Fibroblast of mammary gland (primary cell): ENCODE measurements around the gene TEAD2.
A peak's percentile ranks its signal among the peaks of the same experiment; 100 is the strongest.
"Not testable (repeated sequence)": the region's sequence is repeated elsewhere in the genome, so short reads cannot be mapped to it uniquely, and the experiment has no call there.

ENCODE experiments used
- DNase-seq: peaks from one replicate; pipeline ENCODE4 v3.0.0-alpha.2; 2010; ENCODE audit warnings: low read depth
- H3K4me3 ChIP-seq: 2 replicates; pipeline ENCODE4 v1.5.1; 2011; ENCODE audit warnings: low read depth, mild to moderate bottlenecking, low read length, moderate library complexity; ENCODE audit not compliant: control insufficient read depth
- TF ChIP-seq, protein P1 (sequence below): conservative IDR thresholded peaks from 2 replicates; pipeline ENCODE4 v1.5.1; 2011; ENCODE audit warnings: low read depth, low read length, inconsistent platforms; ENCODE audit not compliant: control insufficient read depth, insufficient read depth

Gene TEAD2

DNA sequence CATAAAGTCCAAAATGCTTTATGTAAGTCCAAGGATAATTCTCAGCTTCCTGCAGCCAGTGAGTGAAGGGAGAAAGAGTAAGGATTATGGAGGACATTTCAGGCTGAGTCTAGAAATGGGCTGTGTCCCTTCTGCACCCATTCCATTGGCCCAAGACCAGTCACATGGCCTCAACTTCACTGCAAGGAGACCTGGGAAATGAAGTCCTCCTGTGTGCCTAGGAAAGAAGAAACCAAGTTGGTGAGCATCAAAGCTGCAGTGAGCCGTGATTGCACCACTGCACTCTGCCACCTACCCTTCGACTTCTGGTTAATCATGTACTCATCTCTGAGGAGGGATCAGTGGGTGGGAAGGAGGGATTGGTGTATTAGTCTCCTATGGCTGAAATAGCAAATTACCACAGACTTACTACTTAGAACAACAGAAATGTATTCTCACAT, 30.6 kb downstream of the TEAD2 start:
- no peak overlapping the region for H3K4me3 ChIP-seq
- TF ChIP-seq, protein P1, sequence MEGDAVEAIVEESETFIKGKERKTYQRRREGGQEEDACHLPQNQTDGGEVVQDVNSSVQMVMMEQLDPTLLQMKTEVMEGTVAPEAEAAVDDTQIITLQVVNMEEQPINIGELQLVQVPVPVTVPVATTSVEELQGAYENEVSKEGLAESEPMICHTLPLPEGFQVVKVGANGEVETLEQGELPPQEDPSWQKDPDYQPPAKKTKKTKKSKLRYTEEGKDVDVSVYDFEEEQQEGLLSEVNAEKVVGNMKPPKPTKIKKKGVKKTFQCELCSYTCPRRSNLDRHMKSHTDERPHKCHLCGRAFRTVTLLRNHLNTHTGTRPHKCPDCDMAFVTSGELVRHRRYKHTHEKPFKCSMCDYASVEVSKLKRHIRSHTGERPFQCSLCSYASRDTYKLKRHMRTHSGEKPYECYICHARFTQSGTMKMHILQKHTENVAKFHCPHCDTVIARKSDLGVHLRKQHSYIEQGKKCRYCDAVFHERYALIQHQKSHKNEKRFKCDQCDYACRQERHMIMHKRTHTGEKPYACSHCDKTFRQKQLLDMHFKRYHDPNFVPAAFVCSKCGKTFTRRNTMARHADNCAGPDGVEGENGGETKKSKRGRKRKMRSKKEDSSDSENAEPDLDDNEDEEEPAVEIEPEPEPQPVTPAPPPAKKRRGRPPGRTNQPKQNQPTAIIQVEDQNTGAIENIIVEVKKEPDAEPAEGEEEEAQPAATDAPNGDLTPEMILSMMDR = no peak
- peak; percentile 68 for DNase-seq

DNA sequence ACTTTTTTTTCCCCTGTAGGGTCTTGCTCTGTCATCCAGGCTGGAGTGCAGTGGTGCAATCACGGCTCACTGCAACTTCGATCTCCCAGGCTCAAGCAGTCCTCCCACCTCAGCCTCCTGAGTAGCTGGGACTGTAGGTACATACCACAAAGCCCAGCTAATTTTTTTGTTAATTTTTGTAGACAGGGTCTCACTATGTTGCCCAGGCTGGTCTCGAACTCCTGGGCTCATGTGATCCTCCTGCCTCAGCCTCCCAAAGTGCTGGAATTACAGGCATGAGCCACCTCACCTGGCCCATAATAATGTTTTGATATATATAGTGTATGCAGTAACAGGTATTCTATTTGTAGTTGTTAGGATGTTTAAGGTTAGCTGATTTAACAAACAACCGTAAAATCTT, 31.0 kb downstream of the TEAD2 start:
- not testable (repeated sequence) for DNase-seq, H3K4me3 ChIP-seq

DNA sequence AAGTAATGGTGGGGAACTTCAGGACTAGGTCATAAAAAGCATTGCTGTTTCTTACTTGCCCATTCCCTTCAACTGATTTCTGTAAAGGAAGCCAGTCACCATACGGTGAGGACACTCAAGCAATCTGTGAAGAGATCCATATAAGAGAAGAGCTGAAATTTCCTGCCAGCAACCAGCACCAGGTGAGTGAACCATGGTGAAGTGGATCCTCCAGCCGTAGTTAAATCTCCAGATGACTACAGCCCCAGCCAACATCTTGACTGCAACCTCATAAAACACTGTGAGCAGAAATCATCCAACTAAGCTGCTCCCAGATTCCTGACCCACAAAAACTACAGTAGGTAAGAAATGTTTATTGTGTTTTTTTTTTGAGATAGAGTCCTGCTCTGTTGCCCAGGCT, 33.5 kb downstream of the TEAD2 start:
- TF ChIP-seq, protein P1 = no peak
- DNase-seq = no peak
- no peak overlapping the region for H3K4me3 ChIP-seq

DNA sequence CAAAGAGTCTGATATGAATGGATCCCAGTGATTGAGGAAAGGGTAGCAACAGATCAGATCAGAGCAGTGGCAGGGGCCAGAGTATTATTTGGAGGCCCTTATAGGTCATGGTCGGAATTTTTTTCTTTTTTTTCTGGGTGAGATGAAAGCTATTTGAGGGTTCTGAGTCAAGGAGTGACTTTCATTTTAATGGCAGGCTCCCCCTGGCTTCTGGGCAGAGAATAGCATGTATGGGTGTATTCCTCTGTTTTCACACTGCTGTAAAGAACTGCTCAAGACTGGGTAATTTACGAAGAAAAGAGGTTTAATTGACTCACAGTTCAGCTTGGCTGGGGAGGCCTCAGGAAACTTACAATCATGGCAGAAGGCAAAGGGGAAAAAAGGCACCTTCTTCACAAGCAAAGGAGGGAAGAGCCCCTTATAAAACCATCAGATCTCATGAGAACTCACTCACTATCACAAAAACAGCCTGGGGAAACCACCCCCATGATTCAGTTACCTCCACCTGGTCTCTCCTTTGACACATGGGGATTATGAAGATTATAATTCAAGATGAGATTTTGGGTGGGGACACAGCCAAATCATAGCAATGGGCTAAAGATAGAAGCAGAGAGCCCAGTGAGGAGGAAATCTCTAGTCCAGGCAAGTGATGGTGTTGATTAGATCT, 34.2 kb downstream of the TEAD2 start:
- DNase-seq = peak; percentile 31
- TF ChIP-seq, protein P1 = peak; percentile 66
- H3K4me3 ChIP-seq = no peak overlapping the region

DNA sequence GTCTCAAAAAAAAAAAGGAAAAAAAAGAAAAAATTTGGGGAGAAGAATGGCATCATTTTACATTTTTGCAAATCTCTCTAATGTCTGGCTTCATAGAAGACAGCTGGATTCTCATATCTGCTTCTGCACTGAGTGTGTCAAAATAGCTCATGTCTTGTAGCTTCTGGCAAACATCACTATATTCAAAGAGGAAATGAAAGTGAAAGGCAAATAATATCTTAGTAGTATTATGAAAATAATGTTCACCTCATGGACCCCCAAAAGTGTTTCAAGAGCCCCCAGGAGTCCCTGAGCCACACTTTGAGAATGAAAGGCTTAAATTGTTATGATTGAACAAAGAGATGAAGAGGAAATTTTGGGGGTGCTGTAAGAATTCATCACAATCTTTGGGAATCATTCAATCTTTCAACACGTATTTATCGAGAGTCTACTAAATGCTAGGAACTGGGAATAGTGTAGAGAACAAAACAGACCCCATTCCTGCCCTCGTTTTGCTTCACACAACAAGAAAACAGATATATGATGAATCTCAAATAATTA, 36.0 kb downstream of the TEAD2 start:
- TF ChIP-seq, protein P1 = no peak
- no peak for DNase-seq
- no peak overlapping the region for H3K4me3 ChIP-seq

DNA sequence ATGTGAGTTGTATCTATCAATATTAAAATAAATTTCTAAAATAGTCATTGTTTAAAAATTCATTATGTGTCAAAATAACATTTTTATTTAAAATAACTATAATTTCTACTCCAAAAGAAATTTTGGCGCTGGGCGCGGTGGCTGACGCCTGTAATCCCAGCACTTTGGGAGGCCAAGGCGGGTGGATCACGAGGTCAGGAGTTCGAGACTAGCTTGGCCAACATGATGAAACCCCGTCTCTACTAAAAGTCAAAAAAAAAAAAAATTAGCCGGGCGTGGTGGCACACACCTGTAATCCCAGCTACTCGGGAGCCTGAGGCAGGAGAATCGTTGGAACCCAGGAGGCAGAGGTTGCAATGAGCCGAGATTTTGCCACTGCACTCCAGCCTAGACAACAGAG, 36.5 kb downstream of the TEAD2 start:
- H3K4me3 ChIP-seq, DNase-seq: not testable (repeated sequence)

DNA sequence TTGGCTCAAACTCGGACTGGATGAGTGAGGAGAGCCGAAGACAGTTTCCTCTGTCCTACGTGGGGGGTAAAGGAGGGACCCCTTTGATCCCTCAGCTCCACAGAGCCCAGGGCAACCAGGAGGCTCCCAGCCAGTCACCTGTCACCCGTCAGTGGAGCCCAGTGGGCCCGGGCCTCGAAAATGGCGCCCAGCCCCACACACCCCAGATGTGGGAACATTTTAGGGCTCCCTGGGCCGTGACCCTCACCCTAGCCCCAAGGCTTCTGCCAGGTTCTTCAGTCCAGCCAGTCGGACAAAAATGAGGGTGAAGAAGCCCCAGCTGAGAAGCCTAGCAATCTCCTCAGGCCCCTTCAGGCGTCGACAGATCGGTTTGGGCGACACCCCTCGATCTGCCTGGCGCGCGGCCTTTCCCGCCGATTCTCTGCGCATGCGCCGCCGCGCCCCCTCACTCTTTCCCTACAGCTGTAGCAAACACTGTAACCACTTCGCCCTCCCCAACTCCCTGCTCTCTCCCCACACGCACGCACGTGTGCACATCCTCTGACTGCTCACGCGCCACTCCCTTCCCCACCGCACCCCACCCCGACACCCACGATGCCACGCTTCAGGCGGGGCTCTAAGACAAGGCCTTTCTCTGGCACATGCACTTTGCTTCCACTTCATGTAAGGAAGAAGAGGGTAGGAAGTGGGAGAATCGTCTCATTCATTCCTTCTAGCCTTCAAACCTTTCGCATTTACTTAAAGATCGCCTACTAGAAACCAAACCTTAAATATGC, 37.2 kb downstream of the TEAD2 start, which contains the start of gene SLC6A16:
Gene SLC6A16, minus strand, starts transcription at position 391 of the 776 bp plus-strand sequence. CDS start 13,844 bp downstream, outside the sequence.
- no peak within 1 kb of the TSS for H3K4me3 ChIP-seq
- TF ChIP-seq, protein P1 = no peak
- DNase-seq = no peak
